ENCODE data around the gene DLG2. TPM values are rescaled to one million over a fixed set of nuclear protein-coding genes. Genes with fewer than 3 reads are reported as not detected.

Gene DLG2
- total and polyA plus RNA-seq, 2 of the 4 experiments (the other 2 are of a cell fraction) = 0.31 to 0.36 TPM

- Histone ChIP-seq H3K27ac (ENCODE audit: insufficient read depth, low read length) (no peak overlapping the region), H2BK5ac (ENCODE audit: low read depth, low read length, poor library complexity, severe bottlenecking) (no peak overlapping the region), H3K4ac (ENCODE audit: low read depth, low read length) (no peak overlapping the region), H2AK5ac (ENCODE audit: low read depth, low read length) (no peak overlapping the region), H3K9me1 (ENCODE audit: insufficient read depth, low read length) (no peaks in the 10 kb centered on the region), H3K79me1 (ENCODE audit: low read depth in 1 of 2, low read length in 2 of 2) (no peaks in the 10 kb centered on the region), H3K4me3 (ENCODE audit: insufficient read depth, low read depth, low read length) (no peak overlapping the region), H2BK20ac (ENCODE audit: low read depth, low read length) (no peak overlapping the region), H4K8ac (ENCODE audit: low read depth in 2 of 2, low read length in 2 of 2) (no peak overlapping the region), H3K23ac (ENCODE audit: low read depth, low read length) (no peak overlapping the region), H2BK15ac (ENCODE audit: low read depth, low read length) (no peak overlapping the region), H4K5ac (ENCODE audit: low read depth, low read length) (no peak overlapping the region), H3K56ac (ENCODE audit: extremely low read depth, insufficient read depth, low read length) (no peak overlapping the region), H3K36me3 (ENCODE audit: control insufficient read depth, insufficient read depth, low read length) (no peaks in the 10 kb centered on the region), H3K4me2 (ENCODE audit: low read depth, low read length) (no peak overlapping the region), H2BK120ac (ENCODE audit: low read depth, low read length) (no peak overlapping the region), H4K91ac (ENCODE audit: insufficient read depth, low read depth, low read length) (no peak overlapping the region), H2AK9ac (replicated peaks; ENCODE audit: low read depth, low read length, poor library complexity) (no peak overlapping the region), H3K4me1 (ENCODE audit: control insufficient read depth, insufficient read depth, low read length) (no peaks in the 10 kb centered on the region), H3K9me3 (ENCODE audit: control insufficient read depth, insufficient read depth, low read length) (no peaks in the 10 kb centered on the region), H3K27me3 (ENCODE audit: control insufficient read depth, insufficient read depth, low read length) (0 out of 2 replicates have a peak, but pooled peaks cover under 1% of the 10 kb centered on the region), H2AFZ (replicated peaks; ENCODE audit: low read length, poor library complexity) (no peak overlapping the region), H4K20me1 (ENCODE audit: insufficient read depth, low read length) (no peaks in the 10 kb centered on the region), H3K14ac (replicated peaks; ENCODE audit: low read depth, low read length) (no peak overlapping the region), H3K9ac (ENCODE audit: low read depth, low read length) (no peak overlapping the region), H3K18ac (ENCODE audit: low read depth, low read length) (no peak overlapping the region)
- ATAC-seq (ENCODE audit: low read depth) (no peak), DNase-seq (no peak)
- TF ChIP-seq FOS (IDR thresholded peaks at IDR 0.05; ENCODE audit: low read depth, low read length) = no peak
- no peak for TF ChIP-seq RAD21 (IDR thresholded peaks at IDR 0.05; ENCODE audit: low read length)
- no peak for TF ChIP-seq BHLHE40 (IDR thresholded peaks at IDR 0.05; ENCODE audit: low read depth, low read length)
- no peak for TF ChIP-seq NFE2L2 (IDR thresholded peaks at IDR 0.05; ENCODE audit: low read depth, low read length)
- TF ChIP-seq POLR2A (IDR thresholded peaks at IDR 0.05; ENCODE audit: low read depth, low read length) = no peak
- no peak for TF ChIP-seq RFX5 (IDR thresholded peaks at IDR 0.05; ENCODE audit: low read depth, low read length)
- TF ChIP-seq RCOR1 (IDR thresholded peaks at IDR 0.05; ENCODE audit: insufficient replicate concordance, low read length) = no peak
- no peak for TF ChIP-seq CTCF (conservative IDR thresholded peaks at IDR 0.05; ENCODE audit: low read depth, low read length)
- no peak for TF ChIP-seq SMC3 (IDR thresholded peaks at IDR 0.05; ENCODE audit: low read depth, low read length)
- POLR2A ChIA-PET (ENCODE audit: unreplicated experiment) = no interaction called here
- in situ Hi-C loops (cut with MboI; ENCODE audit: low sequenced_read_pairs) (no loop called here), dilution Hi-C loops (cut with HindIII; ENCODE audit: low sequenced_read_pairs, unreplicated experiment) (no loop called here), intact Hi-C loops (cut with micrococcal nuclease) (no loop called here)
- no TSS peak for BruUV-seq (replicated peaks)
- CTCF ChIA-PET = interaction anchor here (1.7 kb wide), 1 partner anchor 13 kb away, joined by 5 read pairs; no protein-coding TSS in a partner anchor
Observed at GRCh38 chr11:83676056-83676601, 1951.0 kb downstream of the DLG2 start.

Measured in IMR-90 (cell line).